GM12874 (cell line): ENCODE results near the gene SHLD1.

ENCODE experiments used
- CTCF ChIP-seq: IDR thresholded peaks from 2 replicates; pipeline ENCODE4 v1.5.1; 2011; ENCODE audit warnings: low read depth, mild to moderate bottlenecking, control low read depth, low read length, moderate library complexity; ENCODE audit not compliant: insufficient read depth

SHLD1 gene

GRCh38 chr20:5859608-5860007 lies 109.4 kb downstream of the SHLD1 start:
- TF ChIP-seq CTCF: no peak

- TF ChIP-seq CTCF: no peak
Observed at GRCh38 chr20:5862703-5863039, 112.5 kb downstream of the SHLD1 start.

- no peak for TF ChIP-seq CTCF
Observed at GRCh38 chr20:5863040-5863833, 113.0 kb downstream of the SHLD1 start.

GRCh38 chr20:5864428-5864827 lies 114.2 kb downstream of the SHLD1 start:
- no peak for TF ChIP-seq CTCF

- TF ChIP-seq CTCF: no peak
Observed at GRCh38 chr20:5864873-5865587, 114.8 kb downstream of the SHLD1 start.

- no peak for TF ChIP-seq CTCF
Observed at GRCh38 chr20:5865604-5866003, 115.4 kb downstream of the SHLD1 start.

- TF ChIP-seq CTCF: no peak
Observed at GRCh38 chr20:5870568-5870981, 120.4 kb downstream of the SHLD1 start.
